Calu3 (cell line): ENCODE data around the gene ITPR1. TPM values are rescaled to one million over a fixed set of nuclear protein-coding genes. Genes with fewer than 3 reads are reported as not detected.

Experiments used
- BruUV-seq: library from RNA; stranded (reverse); fragments of 400-500 nt; replicated peaks from 2 replicates; lab custom pipeline; 2021; lab: Mats Ljungman, UMichigan
- CTCF ChIA-PET: fragments of 300-600 bp; sonication (Branson Sonifier 250); formaldehyde crosslinking; loops from one replicate; lab custom pipeline; 2022; ENCODE audit warnings: antibody characterized with exemption; lab: Charles Lee
- DNase-seq: peaks from one replicate; pipeline ENCODE4 v3.0.0; 2022
- H3K27ac Mint-ChIP-seq: one replicate; pipeline ENCODE4 v1.8.0; 2022; ENCODE audit warnings: mixed read lengths; ENCODE audit not compliant: unreplicated experiment
- H3K27me3 Mint-ChIP-seq: one replicate; pipeline ENCODE4 v1.8.0; 2022; ENCODE audit warnings: mixed read lengths; ENCODE audit not compliant: unreplicated experiment
- H3K36me3 Mint-ChIP-seq: one replicate; pipeline ENCODE4 v1.8.0; 2022; ENCODE audit warnings: mild to moderate bottlenecking, moderate library complexity, mixed read lengths; ENCODE audit not compliant: insufficient read depth, unreplicated experiment
- H3K4me1 Mint-ChIP-seq: one replicate; pipeline ENCODE4 v1.8.0; 2022; ENCODE audit warnings: mild to moderate bottlenecking, low read depth, mixed read lengths; ENCODE audit not compliant: unreplicated experiment
- H3K4me3 Mint-ChIP-seq: one replicate; pipeline ENCODE4 v1.8.0; 2022; ENCODE audit warnings: mild to moderate bottlenecking, low read depth, moderate library complexity, mixed read lengths; ENCODE audit not compliant: unreplicated experiment
- H3K9me3 Mint-ChIP-seq: one replicate; pipeline ENCODE4 v1.8.0; 2022; ENCODE audit warnings: low read depth, mixed read lengths; ENCODE audit not compliant: unreplicated experiment
- intact Hi-C: fragments of 100-400 bp; cut with micrococcal nuclease; formaldehyde crosslinking; loops from one replicate; pipeline ENCODE4 v1.10.0; 2022; ENCODE audit not compliant: unreplicated experiment
- total RNA-seq: library from RNA; stranded (reverse); gene quantifications from 2 replicates; pipeline ENCODE4 v1.2.3, GENCODE V29; 2022
- TF ChIP-seq, protein P1 (sequence below): fragments of 200-600 bp; IDR thresholded peaks from one replicate; pipeline ENCODE4 v1.8.0; 2022; ENCODE audit warnings: antibody characterized with exemption; ENCODE audit not compliant: unreplicated experiment

The ITPR1 gene
- total RNA-seq, 1 experiment from 2014 or later: 4.2 TPM

DNA sequence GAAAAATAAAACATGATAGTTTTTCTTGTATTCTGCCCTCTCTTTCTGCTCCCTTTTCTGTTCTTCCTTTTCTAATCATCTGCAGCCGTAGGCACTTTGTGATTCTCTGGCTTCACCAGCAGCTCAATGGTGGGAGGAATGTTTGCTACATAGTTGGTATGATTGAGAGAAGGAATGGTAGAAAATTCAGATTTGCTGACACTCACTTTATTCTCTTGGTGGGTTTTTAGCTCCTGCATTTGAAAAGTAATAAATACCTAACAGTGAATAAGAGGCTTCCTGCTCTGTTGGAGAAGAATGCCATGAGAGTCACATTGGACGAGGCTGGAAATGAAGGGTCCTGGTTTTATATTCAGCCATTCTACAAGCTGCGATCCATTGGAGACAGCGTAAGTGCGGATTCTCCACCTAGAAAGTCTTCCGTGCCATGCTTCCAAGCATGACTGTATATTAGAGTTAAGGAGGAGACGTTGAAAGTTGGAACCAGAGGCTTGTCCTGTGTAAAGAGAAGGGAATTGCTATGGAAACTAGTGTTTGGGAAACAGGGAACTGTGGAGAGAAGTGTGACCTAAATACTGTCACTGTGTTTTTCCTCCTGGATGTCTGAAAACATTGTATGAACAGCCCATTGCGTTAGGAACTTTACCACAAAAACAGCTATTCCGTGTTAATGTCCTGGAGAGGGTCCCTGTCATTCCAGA lies 148.9 kb downstream of the ITPR1 start:
- Mint-ChIP-seq H3K27ac (no peak overlapping the region), H3K4me3 (no peak overlapping the region), H3K36me3 (no peaks in the 10 kb centered on the region), H3K4me1 (no peaks in the 10 kb centered on the region), H3K9me3 (no peaks in the 10 kb centered on the region), H3K27me3 (peaks cover 23% of the 10 kb centered on the region)
- no peak for DNase-seq
- CTCF ChIA-PET: interaction anchor here (0.5 kb wide), 1 partner anchor 709 kb away, joined by 8 read pairs; no protein-coding TSS in a partner anchor
- BruUV-seq: no TSS peak
- TF ChIP-seq, protein P1, sequence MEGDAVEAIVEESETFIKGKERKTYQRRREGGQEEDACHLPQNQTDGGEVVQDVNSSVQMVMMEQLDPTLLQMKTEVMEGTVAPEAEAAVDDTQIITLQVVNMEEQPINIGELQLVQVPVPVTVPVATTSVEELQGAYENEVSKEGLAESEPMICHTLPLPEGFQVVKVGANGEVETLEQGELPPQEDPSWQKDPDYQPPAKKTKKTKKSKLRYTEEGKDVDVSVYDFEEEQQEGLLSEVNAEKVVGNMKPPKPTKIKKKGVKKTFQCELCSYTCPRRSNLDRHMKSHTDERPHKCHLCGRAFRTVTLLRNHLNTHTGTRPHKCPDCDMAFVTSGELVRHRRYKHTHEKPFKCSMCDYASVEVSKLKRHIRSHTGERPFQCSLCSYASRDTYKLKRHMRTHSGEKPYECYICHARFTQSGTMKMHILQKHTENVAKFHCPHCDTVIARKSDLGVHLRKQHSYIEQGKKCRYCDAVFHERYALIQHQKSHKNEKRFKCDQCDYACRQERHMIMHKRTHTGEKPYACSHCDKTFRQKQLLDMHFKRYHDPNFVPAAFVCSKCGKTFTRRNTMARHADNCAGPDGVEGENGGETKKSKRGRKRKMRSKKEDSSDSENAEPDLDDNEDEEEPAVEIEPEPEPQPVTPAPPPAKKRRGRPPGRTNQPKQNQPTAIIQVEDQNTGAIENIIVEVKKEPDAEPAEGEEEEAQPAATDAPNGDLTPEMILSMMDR: no peak
- intact Hi-C loops: no loop called here

DNA sequence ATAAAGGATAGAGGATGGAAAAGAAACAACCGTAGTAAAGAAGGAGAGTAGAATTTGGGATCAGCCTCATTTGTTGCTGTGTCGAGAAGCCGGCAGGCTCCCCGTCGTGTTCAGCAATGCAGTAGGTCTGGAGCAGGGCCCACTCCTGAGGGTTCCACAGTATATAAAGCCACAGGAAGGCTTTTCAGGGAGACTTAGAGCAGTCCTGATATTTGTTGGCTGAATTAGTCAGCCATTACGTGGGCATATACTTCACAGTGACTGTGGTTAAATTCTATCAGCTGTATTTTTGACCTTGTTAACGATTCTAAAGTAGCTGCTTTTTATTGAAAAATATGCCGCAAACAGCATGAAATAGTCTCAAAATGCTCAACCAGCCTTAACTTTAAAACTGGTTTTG lies 149.5 kb downstream of the ITPR1 start:
- Mint-ChIP-seq H3K27me3 (peaks cover 17% of the 10 kb centered on the region), H3K27ac (no peak overlapping the region), H3K4me1 (no peaks in the 10 kb centered on the region), H3K4me3 (no peak overlapping the region), H3K9me3 (no peaks in the 10 kb centered on the region), H3K36me3 (no peaks in the 10 kb centered on the region)
- CTCF ChIA-PET: interaction anchor here (0.5 kb wide), 1 partner anchor 709 kb away, joined by 8 read pairs; no protein-coding TSS in a partner anchor
- DNase-seq: no peak
- intact Hi-C loops: no loop called here
- TF ChIP-seq, protein P1: no peak
- BruUV-seq: no TSS peak

DNA sequence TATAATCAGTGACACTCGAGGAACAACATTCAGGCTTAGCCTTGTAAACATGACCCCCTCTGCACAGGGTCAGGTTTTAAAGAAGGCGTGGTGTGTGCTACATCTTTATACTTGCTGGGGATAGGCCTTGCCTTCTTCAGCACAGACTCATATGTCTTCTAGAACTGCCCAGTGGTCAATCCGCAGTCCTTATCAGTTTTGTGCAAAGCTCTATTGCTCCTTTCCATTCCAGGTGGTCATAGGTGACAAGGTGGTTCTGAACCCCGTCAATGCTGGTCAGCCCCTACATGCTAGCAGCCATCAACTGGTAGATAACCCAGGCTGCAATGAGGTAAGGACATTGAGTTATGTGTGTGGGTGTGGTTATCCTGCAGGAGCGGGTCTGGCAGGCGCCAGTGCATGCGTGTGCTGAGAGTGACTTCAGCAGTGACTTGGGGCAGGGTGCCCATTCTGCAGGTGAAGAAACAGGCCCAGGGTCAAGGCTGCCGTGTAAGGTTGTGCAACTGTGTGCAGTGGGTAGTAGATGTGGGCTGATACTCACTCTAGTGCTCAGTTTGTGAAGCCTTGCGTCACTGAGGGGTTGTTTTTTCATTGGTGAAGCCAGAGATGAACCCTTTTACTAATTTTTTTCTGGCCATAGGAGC lies 150.9 kb downstream of the ITPR1 start:
- no TSS peak for BruUV-seq
- H3K9me3 Mint-ChIP-seq: no peaks in the 10 kb centered on the region
- no peaks in the 10 kb centered on the region for H3K36me3 Mint-ChIP-seq
- H3K4me1 Mint-ChIP-seq: no peaks in the 10 kb centered on the region
- no peak for DNase-seq
- TF ChIP-seq, protein P1: no peak
- CTCF ChIA-PET: no interaction called here
- no peak overlapping the region for H3K4me3 Mint-ChIP-seq
- H3K27ac Mint-ChIP-seq: no peak overlapping the region
- intact Hi-C loops: no loop called here
- H3K27me3 Mint-ChIP-seq: peaks cover 14% of the 10 kb centered on the region

DNA sequence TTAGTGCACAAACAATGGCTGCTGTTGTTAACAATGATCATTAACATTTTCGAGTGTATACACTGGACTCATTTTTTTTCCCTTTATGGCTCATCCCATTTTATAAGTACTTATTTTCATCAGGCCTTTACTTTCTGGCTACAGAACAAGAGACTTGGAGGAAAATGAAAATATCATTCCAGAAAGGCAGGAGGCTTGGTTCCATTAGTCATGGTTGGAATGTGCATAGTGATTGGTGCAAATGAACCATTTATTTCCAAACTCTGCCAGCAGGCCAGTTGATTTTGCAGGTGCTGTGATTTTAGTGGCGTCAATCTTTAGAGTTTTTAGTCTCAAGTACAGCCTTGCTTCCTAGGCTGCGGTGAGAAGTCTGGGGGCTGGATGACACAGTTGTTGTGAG lies 151.8 kb downstream of the ITPR1 start:
- intact Hi-C loops: no loop called here
- no peaks in the 10 kb centered on the region for H3K36me3 Mint-ChIP-seq
- TF ChIP-seq, protein P1: no peak
- H3K4me1 Mint-ChIP-seq: no peaks in the 10 kb centered on the region
- CTCF ChIA-PET: no interaction called here
- H3K4me3 Mint-ChIP-seq: no peak overlapping the region
- H3K27ac Mint-ChIP-seq: no peak overlapping the region
- no peak for DNase-seq
- H3K9me3 Mint-ChIP-seq: no peaks in the 10 kb centered on the region
- BruUV-seq: no TSS peak
- peaks cover 14% of the 10 kb centered on the region for H3K27me3 Mint-ChIP-seq
